RKO (cell line): ENCODE results near the gene RADIL.
A peak's percentile ranks its signal among the peaks of the same experiment; 100 is the strongest.

Experiments used
- DNase-seq: peaks from one replicate; pipeline ENCODE4 v3.0.0-alpha.2; 2016; ENCODE audit warnings: low spot score

The RADIL gene

DNA sequence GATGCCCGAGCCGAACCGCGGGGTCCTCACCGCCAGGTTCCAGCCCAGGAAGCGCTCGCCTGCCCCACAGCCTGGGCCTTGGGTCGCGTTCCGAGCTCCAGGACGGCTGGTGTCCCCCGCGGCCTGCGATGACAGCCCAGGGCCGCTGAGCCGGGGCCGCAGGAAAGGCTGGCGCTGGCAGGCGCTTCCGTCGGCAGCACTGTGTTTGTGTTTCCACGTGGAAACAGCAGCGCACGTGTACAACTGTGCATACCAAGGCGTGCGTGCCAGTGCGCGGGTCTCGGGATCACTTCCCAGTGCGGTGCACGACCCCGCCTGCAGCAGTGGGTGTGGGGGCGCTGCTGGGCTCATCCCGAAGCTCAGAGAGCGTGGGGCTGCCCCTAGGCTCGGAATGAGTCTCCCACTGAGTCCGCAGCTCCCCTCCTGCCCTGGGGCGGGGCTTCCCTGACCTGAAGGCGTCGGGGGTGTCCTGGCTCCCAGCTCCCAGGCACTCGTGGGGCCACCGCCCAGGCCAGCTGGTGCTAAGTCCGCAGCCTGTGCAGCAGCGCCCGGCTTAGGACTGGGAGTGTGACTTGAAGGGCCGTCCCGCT is 90.9 kb downstream of the RADIL start:
- no peak for DNase-seq

DNA sequence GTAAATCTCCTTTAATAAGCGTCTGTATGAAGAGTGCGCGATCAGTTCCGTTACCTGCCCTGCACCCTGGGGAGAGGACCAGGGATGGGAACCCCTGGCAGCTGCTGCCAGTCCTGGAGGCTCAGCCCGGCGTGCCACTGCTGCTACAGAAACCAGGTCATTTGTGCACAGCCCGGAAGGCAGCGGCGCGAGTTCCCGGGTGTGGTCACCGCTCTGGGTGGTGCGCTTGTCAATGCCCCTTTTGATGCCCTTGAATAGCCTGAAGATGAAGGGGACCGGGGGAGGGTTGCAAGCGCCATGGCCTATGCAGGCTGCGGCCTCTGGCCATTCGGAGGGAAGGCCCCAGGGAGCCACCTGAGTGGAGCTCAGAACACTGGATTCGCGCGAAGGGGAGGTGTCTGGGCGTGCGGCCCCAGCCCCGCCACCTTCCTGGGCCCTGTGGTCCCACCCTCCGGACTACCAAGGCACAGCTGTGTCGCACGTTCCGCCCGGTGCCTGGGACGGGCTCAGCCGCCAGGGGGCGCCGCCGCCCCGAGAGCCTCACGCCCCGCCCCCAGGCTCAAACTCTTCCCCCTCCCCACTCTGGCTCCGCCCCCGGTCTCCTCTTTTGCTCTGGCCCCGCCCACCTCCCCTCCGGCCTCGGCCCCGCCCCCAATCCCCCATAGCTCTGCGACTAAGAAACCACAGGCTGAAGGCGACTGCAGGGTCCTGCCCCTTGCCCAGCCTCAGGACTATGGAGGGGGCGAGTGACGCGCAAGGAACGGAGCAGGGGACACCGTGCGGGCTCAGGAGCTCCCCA is 91.6 kb downstream of the RADIL start:
- DNase-seq, result no peak

DNA sequence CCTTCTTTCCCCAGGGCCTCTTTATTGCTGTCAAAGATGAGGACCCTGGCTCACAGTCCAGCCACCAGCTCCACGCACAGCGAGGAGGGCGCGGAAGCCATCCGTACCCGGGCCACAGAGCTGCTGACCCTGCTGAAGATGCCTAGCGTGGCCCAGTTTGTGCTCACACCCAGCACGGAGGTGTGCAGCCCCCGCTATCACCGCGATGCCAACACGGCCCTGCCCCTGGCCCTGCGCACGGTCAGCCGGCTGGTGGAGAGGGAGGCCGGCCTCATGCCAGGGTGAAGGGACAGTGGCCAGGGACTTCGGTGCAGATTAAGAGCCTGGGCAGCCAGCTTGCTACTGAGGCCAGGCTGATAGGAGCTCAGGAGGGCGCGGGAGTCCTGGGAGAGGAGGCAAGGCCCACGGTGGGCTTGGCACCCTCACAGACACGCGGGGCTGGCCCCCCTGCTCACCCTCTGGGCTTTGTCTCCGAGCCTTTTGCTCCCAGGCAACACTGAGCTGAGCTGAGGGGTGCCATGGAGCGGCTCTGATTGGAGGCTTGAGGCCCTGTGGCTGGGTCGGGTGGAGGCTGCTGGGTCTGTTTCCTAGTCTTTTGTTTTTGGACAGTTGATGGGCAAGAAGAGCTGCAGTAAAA is 92.3 kb downstream of the RADIL start:
- DNase-seq, result no peak

DNA sequence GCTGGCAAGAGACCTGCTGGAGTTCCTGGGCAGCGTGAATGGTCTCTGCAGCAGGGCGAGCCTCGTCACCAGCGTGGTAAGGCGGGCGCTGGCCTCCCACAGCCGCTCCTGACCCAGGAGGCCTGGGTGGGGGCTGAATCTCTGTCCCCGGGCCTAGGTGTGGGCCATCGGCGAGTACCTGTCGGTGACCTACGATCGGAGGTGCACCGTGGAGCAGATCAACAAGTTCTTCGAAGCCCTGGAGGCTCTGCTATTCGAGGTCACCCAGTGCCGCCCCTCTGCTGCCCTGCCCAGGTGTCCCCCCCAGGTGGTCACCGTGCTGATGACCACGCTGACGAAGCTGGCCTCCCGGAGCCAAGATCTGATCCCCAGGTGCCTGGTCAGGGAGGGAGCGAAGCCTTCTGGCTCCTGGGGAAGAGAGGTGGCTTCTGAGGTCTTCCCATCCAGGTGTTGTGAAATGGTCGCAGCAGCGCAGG is 93.0 kb downstream of the RADIL start:
- no peak for DNase-seq

DNA sequence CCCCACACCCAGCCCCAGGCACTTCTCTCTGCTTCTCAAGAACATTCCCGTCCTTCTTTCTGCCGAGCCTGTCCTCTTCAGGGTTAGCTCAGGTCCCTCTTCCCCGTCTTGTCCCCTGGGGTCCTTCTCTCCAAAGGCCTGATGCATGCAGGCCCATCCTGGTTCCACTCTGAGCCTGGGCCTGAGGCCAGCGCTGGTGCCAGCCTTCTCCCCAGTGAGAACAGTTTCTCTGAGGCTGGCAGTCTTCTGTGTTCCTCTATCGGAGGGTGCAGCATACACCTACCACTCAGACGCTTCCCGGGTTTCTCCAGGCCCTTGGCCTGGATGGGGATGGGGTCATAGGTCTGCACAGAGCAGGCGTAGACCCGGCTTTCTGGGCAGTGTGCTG is 93.4 kb downstream of the RADIL start:
- DNase-seq, result no peak

DNA sequence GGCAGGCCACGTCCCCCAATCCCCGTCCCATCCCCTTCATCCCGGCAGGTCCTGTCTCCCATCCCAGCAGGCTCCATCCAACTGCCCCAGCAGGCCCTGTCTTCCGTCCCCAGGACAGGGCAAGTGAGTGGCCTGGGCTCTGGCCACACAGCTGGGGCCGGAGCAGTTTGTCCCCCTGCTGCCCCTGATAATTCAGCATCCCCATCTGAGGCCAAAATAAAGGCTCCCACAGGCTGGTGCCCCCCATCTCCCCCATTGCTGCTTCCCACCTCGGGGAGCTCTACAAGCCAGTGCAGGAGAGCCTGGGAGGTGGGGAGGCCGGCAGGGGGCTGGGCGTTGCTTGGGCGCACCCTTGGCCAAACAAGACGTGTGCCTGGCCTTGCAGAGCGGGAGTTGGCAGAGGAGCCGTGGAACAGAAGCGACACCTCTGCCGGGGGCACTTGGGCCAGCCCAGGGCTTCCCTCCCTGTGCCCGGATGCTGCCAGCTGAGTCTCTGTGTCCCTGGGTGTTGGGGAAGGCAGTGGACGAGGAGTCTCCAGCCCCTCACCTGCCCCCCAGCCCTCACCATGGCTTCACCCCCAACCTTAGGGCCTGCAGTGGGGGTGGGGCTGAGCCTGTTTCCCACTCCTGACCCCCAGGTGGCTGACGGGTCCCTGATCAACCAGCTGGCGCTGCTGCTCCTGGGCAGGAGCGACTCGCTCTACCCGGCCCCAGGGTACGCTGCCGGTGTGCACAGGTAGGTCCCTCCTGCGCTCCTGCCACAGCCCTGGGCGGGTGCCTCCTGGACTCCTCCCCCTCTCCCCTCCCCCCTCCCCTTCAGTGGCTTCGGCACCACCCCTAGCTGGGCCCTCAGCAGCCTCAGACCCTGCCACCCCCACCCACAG is 94.1 kb downstream of the RADIL start:
- DNase-seq, result no peak

DNA sequence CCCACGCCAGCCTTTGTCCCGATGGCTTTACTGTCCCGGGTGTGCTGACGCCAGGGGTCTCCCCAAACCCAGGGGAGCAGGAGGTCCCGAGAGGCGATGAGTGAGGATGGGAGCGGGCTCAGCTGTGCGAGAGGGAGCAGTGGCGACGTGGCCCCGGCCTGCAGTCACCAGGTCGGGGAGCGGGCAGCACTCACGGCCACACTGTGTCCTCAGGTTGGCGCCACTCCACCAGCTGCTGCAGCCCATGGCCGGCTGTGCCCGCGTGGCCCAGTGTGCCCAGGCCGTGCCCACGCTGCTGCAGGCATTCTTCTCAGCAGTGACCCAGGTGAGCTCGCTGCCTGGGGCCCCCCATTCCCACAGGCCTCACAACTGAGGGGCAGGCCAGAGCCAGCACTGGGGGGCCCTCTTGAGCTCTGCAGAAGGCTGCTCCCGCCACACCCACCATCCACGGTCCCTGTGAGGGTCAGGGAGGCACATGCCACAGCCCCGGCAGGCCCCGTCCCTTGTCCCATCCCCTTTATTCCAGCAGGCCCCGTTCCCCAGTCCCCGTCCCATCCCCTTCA is 94.8 kb downstream of the RADIL start:
- DNase-seq, result no peak

DNA sequence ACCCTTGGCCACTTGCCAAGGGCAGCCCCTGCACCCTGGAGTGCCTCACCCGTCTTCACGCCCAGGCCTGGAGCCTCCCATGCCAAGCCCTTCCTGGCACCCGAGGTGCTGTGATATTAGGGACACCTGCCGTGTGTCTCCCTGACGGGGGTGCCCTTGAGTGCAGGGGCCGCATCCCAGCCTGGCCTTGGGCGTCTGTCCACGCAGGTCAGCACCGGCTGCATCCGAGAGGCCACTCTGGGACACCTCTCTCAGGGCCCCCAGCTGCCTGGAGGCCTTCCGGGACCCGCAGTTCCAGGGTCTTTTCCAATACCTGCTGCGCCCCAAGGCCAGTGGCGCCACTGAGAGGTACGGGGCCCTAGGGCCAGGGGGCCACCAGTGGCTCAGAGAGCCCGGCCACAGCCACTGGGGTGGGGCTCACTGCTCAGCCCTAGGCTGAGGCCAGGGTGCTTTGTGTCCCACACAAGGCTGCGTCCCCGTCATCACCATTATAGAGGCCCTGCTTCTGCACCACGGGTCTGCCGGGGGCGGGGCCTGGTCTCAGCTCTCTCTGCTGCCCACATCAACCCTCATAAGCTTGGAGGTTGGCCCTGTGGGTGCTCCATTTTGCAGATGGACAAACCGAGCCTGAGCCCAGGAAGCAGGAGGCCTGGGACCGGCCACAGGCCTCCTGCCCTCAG is 95.4 kb downstream of the RADIL start:
- DNase-seq, result no peak

DNA sequence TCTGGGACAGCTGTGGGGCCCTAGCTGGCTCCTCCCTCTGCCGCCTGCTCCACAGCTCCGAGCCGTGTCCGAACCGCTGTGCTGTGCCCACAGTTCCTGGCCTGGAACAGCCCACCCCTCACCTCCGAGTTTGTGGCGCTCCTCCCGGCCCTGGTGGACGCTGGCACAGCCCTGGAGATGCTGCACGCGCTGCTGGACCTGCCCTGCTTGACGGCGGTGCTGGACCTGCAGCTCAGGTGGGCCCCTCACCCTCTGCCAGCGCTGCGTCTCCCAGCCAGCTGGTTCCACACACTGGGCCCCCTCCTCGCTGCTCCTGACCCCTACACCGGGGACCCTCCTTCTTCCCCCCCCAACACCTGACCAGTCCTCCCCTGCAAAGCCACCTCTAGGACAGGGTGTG is 96.0 kb downstream of the RADIL start:
- no peak for DNase-seq

DNA sequence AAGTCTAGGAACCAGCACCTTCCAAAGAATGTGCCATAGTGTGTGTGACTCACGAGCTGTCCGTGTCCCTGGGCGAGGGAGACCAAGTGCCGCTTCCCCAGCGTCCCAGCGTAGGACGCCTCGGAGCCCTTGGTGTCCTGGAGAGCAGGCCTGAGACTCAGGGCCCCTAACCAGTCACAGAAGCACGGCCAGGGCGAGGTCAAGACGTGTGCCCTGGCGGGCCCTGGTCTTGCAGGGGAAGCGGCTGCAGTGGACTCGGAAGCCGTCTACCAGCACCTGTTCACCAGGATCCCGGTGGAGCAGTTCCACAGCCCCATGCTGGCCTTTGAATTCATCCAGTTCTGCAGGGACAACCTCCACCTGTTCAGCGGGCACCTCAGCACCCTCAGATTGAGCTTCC is 97.5 kb downstream of the RADIL start:
- no peak for DNase-seq

DNA sequence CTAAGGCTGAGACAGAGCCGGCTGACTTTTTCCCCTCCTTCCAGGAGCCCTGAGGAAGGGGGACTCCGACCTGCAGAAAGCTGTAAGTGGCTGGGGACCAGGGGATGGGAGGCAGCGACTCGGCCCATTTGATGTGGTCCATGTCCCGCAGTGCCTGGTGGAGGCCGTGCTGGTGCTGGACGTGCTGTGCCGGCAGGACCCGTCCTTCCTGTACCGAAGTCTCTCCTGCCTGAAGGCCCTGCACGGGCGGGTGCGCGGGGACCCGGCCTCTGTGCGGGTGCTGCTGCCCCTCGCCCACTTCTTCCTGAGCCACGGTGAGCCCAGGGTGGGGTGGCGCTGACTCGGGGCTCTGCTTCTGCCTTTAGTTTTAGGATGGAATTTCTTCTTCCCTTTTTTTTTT is 98.1 kb downstream of the RADIL start:
- no peak for DNase-seq

DNA sequence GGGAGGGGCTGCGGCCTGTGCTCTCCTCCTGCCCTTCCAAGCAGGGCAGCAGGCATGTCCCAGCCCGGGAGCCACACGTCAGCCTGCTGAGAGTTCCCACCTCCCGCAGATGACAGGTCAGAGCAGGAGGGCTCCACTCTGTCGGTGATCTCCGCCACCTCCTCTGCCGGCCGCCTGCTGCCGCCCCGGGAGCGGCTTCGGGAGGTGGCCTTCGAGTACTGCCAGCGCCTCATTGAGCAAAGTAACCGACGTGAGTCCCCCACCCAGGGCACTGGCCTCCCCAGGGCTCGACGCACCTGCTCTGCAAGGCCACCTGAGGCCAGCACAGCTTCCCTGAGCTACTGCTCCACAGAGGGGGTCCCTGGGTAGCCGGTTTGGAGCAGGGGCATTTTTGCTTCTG is 98.7 kb downstream of the RADIL start:
- DNase-seq, result no peak

DNA sequence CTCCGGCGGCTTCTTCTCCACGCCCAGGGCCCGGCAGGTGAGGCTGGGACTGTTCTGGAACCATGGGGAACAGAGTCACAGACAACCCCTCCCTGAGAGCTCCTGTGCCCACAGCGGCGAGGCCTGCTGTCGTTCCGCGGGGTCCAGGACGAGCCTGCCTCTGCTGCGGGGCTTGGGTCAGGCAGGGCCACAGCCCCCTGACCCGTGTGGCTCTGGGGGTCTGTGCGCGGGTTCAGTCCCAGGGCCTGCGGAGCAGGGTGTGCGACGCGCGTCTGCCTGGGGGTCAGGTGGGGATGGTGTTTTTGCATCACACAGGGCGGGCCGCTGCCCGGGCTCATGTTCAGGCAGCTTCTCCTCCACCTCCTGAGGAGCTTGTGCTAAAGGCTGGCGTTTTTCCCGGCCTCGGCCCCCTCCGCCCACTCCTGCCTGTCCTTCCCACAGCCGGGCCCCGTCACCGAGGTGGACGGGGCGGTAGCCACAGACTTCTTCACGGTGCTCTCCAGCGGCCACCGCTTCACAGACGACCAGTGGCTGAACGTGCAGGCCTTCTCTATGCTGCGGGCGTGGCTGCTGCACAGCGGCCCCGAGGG is 99.7 kb downstream of the RADIL start:
- no peak for DNase-seq

DNA sequence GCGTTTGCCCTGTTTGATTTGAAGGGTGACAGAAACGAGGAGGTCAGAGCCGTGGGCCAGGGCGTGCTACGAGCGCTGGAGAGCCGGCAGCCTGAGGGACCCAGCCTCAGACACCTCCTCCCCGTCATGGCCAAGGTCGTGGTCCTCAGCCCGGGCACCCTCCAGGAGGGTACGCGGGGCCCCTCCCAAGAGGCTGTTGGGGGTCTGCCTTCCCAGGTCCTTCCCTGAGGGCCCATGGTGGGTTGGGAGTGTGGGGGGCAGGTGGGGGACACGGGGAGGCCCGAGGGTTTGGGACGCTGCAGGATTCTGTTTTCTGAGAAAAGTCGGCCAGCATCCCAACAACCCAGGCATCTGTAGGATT is 100.2 kb downstream of the RADIL start:
- no peak for DNase-seq

DNA sequence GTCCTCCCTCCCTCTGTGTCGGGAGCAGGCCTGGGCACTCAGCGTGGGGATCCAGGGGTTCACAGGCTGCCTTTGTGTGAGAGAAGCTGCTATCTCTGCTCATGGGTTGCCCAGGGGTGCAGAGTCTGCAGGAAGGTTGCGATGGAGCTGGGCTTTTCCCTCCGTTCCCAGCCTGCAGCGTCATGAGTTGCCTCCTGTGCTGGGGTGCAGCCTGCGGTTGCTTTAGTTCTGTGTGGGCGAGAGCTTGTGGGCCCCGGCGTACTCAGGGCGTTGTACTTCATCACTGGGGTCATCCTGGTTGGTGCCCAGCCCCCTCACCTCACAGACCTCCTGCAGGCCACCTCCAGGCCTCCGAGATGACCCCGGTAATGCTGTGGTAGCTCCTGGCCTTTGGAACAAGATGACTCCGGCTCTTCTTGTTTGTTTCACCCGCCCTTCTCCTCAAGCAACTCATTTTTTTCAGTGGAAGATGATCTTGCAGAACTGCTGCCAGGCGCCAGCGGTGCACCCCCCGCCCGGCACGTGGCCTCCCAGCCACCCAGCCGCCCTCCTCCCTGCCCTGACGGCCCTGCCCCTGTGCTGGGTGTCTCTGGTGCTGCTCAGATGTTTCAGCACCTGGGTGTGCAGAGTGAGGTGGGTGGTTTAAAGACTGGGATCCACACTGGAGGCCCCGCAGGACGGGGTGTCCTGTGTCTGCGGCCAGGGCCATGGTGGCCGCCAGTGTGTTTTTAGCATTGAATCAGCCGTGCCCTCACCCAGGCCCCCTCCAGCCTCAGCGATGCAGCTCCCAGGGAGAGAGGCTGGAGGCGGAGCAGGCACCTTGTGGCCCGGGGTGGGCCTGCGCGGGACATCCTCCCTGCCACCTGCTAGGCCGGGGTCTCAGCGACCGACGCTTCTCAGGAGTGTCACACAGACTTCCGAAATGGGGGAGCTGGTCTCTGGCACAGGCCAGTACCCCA is 100.9 kb downstream of the RADIL start:
- DNase-seq, result no peak

DNA sequence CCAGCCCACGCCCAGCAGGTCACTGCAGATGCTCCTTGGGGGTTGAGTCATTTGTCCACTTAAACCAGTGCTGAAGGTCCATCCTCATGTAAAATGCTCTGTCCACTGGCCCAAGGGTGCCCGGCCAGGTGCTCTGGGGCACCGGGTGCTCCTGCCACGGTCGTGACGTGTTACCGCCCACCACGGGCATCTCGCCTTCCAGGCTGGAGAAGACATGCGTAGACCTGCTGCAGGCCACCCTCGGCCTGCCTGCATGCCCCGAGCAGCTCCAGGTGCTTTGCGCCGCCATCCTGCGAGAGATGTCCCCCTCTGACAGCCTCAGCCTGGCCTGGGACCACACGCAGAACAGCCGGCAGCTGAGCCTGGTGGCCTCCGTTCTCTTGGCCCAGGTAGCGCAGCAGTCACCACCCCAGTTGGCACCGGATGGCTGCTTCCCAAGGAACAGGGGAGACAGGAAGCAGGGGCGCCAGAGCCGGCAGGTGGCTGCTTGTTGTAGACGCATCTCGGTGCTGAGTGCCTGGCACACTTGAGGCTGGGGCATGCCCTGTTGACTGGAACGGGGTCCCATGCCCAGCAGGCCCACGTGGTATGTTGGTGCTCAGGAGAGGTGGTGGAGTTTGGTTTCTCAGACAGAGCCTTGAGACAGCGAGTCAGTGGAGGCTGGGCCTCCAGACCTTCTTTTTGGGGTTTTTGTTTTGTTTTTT is 102.0 kb downstream of the RADIL start:
- DNase-seq, result no peak

DNA sequence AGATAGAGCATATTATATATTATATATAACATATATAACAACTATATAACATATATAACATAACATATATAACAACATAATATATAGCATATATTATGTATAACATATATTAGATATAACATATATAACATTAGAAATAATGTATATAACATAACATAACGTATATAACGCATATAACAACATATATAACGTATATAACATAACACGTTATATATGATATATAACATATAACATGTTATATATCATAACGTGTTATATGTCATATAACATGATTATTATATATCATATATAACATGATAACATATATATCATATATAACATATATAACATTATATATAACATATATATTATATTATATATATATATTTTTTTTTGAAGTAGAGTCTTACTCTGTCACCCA is 104.4 kb downstream of the RADIL start:
- no peak for DNase-seq

DNA sequence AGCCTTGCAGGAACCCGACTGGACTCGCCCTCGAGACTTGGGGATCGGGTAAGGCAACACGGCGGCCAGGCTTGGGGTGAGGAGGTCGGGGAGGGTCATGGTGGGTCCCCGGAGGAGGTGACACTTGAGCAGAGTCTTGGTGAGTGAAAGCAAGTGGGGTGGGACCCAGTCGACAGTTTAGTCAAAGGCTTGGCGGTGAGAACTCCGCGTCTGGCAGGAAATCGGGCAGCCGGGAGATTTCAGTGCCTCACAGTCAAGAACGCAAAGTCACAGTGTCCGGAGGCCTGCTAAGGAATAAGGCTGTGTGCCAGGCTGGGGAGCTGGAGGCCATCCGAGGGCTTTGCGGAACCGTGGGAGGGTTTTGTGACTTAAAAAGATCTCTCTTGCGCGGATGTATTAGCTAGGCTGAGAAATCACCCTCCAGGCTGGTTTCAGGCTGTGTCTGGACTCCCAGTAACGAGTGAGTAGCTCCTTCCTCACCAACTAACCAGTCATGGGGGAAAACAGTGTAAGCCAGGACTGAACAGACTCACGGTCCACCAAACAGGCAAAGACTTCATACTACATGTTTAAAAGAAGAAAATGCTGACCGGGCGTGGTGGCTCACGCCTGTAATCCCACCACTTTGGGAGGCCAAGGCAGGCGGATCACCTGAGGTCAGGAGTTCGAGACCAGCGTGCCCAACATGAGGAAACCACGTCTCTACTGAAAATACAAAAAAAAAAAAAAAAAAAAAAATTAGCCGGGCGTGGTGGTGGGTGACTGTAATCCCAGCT is 107.5 kb downstream of the RADIL start:
- DNase-seq, result peak; percentile 60
